HG03354 (cell line): Measurements from ENCODE around the gene UST.
"Not testable (repeated sequence)": the region's sequence is repeated elsewhere in the genome, so short reads cannot be mapped to it uniquely, and the experiment has no call there.

Source experiments
- ATAC-seq: cut with Tn5 transposase; IDR thresholded peaks from one replicate; pipeline ENCODE4 v1.9.1; 2021; ENCODE audit warnings: mild to moderate bottlenecking; ENCODE audit not compliant: unreplicated experiment, poor library complexity, severe bottlenecking

Gene UST

GRCh38 chr6:148762231-148762630, 15.4 kb downstream of the UST start:
- no peak for ATAC-seq

- ATAC-seq, result not testable (repeated sequence)
These were observed 17.6 kb downstream of the UST start for GRCh38 chr6:148764259-148765020.

- no peak for ATAC-seq
These were observed 19.3 kb downstream of the UST start for GRCh38 chr6:148765898-148766808.

GRCh38 chr6:148768646-148769270, 21.9 kb downstream of the UST start:
- no peak for ATAC-seq

- ATAC-seq, result no peak
These were observed 22.6 kb downstream of the UST start for GRCh38 chr6:148769304-148769968.

- ATAC-seq, result peak; percentile 62
These were observed 23.8 kb downstream of the UST start for GRCh38 chr6:148770408-148771211.

- ATAC-seq, result no peak
These were observed 24.4 kb downstream of the UST start for GRCh38 chr6:148771212-148771601.

GRCh38 chr6:148771896-148772554, 25.2 kb downstream of the UST start:
- no peak for ATAC-seq

- no peak for ATAC-seq
These were observed 28.3 kb downstream of the UST start for GRCh38 chr6:148775161-148775560.

- no peak for ATAC-seq
These were observed 29.8 kb downstream of the UST start for GRCh38 chr6:148776321-148777308.

GRCh38 chr6:148779142-148779562, 32.3 kb downstream of the UST start:
- no peak for ATAC-seq

- not testable (repeated sequence) for ATAC-seq
These were observed 33.6 kb downstream of the UST start for GRCh38 chr6:148780423-148780822.

GRCh38 chr6:148780918-148781436, 34.1 kb downstream of the UST start:
- ATAC-seq, result peak; percentile 91

- no peak for ATAC-seq
These were observed 43.1 kb downstream of the UST start for GRCh38 chr6:148789948-148790347.

- ATAC-seq, result no peak
These were observed 43.6 kb downstream of the UST start for GRCh38 chr6:148790404-148790803.

GRCh38 chr6:148790817-148791216, 44.0 kb downstream of the UST start:
- peak; percentile 83 for ATAC-seq

GRCh38 chr6:148791372-148791771, 44.5 kb downstream of the UST start:
- ATAC-seq, result no peak
